Measurements from ENCODE around the gene CDK12.
A peak's percentile ranks its signal among the peaks of the same experiment; 100 is the strongest.
"Not testable (repeated sequence)": the region's sequence is repeated elsewhere in the genome, so short reads cannot be mapped to it uniquely, and the experiment has no call there.

The CDK12 gene

DNA sequence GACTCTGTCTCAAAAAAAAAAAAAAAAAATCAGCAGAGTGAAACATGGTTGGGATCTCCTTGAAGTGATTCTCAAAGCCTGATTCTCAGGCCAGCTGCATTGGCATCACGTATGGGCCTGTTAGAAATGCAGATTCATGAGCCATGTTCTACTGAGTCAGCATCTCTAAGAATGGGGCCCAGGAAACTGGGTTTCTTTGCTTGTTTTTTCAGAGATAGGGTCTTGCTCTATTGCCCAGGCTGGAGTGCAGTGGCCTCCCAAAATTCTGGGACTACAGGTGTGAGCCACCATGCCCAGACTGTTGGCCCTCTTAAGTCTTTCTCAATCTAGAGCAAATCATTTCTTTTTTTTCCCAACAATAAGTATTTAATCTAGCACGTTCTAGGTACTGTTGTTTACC lies 47.7 kb downstream of the CDK12 start:
- DNase-seq = no peak

GRCh38 chr17:39513309-39513708 lies 52.0 kb downstream of the CDK12 start:
- DNase-seq = no peak

DNA sequence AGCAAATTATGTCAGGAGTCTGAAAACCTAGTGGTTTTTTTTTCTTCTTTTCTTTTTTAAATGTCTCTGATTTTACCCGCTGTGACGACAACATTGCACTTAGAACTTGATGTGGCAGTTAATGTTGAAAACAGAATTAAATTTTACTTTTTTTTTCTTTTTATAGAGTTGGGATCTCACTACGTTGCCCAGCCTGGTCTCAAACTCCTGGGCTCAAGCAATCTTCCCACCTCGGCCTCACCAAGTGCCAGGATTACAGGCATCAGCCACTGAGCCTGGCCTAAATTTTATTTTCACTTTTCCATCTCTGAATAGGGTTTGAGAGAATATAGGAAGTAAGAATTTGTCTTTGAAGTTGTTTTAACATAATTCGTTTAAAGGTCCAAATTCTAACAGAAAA lies 52.6 kb downstream of the CDK12 start:
- DNase-seq = no peak

GRCh38 chr17:39517224-39517623 lies 55.9 kb downstream of the CDK12 start:
- DNase-seq = no peak

GRCh38 chr17:39525801-39526506 lies 64.7 kb downstream of the CDK12 start:
- DNase-seq = no peak

GRCh38 chr17:39527220-39527813 lies 66.0 kb downstream of the CDK12 start:
- no peak for DNase-seq

DNA sequence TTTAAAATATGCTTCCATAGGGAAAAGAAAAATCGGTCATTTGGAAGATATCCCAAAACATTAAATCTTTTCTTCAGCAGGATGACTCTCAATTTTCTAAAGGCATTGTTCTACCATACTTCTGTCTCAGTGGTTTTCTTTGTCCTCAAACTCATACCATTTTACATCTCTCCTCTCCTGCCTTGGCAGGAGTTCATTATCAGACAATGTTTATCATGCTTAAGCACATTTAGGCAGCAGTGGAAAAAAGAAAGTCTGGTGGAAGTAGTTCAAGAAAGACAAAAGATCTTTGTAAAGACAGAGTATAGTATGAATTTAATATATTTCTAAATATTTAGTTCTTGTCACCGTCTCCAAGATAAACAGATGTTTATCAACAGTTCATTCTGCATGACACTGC lies 68.2 kb downstream of the CDK12 start:
- no peak for DNase-seq

- DNase-seq = no peak
Measured at GRCh38 chr17:39530513-39530912, 69.2 kb downstream of the CDK12 start.

GRCh38 chr17:39531252-39531651 lies 70.0 kb downstream of the CDK12 start:
- DNase-seq = no peak

DNA sequence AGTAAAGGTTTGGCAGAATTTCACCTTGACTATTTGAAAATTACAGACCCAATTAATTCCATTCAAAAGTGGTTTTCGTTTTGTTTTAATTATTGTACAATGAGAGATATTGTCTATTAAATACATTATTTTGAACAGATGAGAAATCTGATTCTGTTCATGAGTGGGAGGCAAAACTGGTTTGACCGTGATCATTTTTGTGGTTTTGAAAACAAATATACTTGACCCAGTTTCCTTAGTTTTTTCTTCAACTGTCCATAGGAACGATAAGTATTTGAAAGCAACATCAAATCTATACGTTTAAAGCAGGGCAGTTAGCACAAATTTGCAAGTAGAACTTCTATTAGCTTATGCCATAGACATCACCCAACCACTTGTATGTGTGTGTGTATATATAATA lies 72.6 kb downstream of the CDK12 start:
- DNase-seq = no peak

- no peak for DNase-seq
Measured at GRCh38 chr17:39534768-39535405, 73.6 kb downstream of the CDK12 start.

GRCh38 chr17:39536468-39536867 lies 75.2 kb downstream of the CDK12 start:
- DNase-seq = no peak

DNA sequence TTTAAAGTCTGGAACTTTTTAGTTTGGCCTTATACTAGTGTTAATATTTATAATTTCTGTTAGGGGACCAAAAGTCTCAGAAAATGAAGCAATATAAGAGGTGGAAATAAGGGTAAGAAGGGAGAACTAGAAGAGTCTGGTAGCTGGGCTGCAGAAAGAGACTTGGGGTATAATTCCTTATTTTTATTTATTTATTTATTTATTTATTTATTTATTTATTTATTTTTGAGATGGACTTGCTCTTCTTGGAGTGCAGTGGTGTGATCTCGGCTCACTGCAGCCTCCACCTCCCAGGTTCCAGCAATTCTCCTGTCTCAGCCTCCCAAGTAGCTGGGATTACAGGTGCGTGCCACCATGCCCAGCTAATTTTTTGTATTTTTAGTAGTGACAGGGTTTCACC lies 76.1 kb downstream of the CDK12 start:
- DNase-seq = not testable (repeated sequence)

DNA sequence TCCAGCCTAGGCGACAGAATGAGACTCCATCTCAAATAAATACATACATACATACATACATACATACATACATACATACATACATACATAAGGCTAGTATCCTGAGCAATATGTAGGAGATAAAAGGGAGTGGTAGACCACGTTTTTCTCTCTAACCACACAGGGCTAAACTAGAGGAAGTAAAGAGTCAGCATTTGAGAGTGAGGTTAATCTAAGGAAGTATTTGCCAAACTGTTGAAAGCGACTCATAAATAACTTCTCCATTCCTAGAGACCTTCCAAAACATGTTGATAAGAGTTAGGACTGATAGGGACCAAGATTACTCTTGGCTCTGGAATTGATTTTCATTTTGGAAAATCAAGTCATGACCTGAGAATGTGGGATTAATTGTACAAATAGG lies 77.6 kb downstream of the CDK12 start:
- DNase-seq = no peak

DNA sequence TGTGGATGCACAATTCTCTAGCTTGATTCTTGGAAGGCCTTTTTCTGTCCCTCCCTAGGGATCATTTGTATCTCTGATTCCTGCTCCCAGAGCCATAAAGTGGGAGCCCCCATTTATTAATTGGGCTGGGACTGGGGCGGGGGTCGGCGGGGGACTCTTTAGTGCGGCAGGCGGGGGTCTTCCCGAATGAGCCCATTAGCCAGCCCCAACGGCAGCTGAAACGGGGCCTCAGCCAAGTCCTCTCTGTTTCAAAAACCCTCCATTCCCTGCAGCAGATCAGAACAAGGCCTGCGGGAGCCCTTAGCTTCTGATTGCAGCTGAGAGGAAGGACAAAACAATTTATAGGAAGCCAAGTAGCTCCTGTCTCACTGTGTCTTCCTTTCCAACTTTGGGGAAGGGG lies 79.3 kb downstream of the CDK12 start:
- no peak for DNase-seq

- DNase-seq = no peak
Measured at GRCh38 chr17:39541652-39542051, 80.4 kb downstream of the CDK12 start.

GRCh38 chr17:39543176-39543575 lies 81.9 kb downstream of the CDK12 start:
- no peak for DNase-seq

DNA sequence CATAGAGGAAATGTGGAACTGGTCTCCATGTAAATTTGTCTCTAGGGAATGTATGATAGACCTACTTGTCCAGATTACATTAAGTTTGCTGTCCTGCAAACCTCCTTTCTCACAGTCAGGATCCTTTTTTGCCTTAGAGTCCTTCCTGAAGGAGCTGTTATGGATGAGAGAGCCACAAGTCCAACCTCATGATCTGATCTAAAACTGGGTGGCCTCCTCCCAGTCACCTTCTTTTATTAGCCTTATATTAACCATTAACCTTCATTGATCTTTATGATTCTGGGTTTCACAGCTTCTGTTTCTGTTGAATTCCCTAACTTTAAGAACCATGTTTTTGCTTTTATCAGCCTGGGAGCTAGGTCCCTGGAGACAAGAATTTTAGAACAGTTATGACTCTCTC lies 82.4 kb downstream of the CDK12 start:
- no peak for DNase-seq

- not testable (repeated sequence) for DNase-seq
Measured at GRCh38 chr17:39544361-39544760, 83.1 kb downstream of the CDK12 start.

GRCh38 chr17:39547713-39548478 lies 86.6 kb downstream of the CDK12 start:
- peak; percentile 47 for DNase-seq

DNA sequence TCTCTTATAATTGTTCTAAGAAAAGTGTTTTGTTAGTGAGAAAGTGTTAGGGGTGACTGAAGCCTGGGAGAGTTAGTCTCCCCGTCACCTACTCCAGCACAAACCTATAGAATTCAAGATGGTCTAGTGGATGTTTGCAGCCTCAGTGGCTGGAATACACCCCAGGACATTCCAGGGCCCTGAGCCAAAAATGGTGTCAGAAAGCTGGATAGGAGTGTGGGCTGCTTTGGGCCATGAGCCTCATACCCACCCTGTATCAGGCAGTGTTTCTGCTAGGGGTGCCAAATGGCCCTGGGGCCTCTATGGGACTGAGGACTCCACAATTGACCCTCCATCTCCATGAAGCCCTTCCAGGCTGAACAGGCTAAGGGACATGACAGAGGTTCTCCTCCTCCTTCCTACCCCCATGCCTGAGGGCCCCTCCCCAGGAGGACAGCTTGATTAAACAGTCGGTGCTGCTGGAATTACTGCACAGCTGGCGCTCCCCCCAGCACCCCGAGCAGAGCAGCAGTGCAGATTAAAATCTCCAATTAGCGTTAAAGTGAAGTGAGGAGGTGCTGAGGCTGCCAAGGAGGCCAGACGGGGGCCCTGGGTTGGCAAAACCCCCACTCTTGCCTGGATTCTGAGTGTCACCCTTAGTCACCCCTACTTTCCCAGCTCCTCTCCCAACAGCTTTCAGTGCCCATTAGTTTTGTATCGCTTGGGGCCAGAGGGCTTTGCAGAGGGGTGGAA lies 87.4 kb downstream of the CDK12 start:
- DNase-seq = no peak

GRCh38 chr17:39549747-39550573 lies 88.7 kb downstream of the CDK12 start:
- DNase-seq = no peak
